Lung microvascular endothelial cell (primary cell): ENCODE data around the gene UBE2S. TPM values are rescaled to one million over a fixed set of nuclear protein-coding genes. Genes with fewer than 3 reads are reported as not detected.
"Not testable (repeated sequence)": the region's sequence is repeated elsewhere in the genome, so short reads cannot be mapped to it uniquely, and the experiment has no call there.

ENCODE experiments used
- DNase-seq, 2 donors: peaks; one replicate each; pipeline versions ENCODE4 v3.0.0 to v3.0.0-alpha.2; 2010; ENCODE audit warnings: low read depth in 2 of 2
- total RNA-seq: library from RNA; depleted of rRNA; stranded (reverse); fragments of >200 nt; gene quantifications from 2 replicates; pipeline ENCODE4 v1.2.1, GENCODE V29; 2014

UBE2S gene
- total RNA-seq, 1 donor from 2014 or later: 44.4 TPM

DNA sequence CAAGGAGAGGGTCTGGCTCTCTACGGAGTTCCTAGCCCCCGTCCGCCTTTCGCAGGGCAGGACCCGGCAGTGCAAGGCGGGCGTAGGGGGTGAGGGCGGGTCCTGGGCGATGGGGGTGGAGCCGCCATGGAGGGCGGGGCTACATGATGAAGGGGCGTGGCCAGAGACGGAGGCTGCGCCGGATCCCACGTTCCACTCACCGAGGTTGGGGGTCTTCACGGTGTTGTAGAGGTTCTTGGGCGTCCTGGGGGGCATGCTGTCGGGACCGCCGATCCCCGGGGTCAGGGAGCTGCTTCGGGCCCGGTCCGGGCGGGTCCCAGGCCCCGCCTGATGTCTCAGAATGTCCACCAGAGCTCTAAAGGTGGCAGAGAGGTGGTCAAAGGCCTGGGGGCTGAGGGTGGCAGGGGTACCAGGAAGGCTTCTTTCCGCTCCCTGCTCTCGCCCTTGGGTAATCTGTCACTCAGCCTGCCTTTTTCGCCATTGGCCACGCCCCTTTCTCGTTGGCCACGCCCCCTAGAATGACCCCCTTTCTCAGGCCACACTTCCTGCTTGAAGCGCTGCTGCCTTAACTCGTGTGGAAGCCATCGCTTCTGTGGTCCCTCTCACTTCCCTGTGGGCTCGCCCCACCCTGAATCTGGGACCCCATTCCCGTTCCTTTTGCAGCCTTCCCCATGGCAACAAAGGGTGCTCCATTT is 33.0 kb upstream of the UBE2S start:
- no peak for DNase-seq

GRCh38 chr19:55439052-55439451 is 31.5 kb upstream of the UBE2S start:
- no peak for DNase-seq

- peak; percentile 56 to 60 for DNase-seq
Measured at GRCh38 chr19:55437410-55437809, 29.8 kb upstream of the UBE2S start.

- DNase-seq: no peak
Measured at GRCh38 chr19:55436847-55437246, 29.3 kb upstream of the UBE2S start.

- no peak for DNase-seq
Measured at GRCh38 chr19:55435020-55435419, 27.4 kb upstream of the UBE2S start.

DNA sequence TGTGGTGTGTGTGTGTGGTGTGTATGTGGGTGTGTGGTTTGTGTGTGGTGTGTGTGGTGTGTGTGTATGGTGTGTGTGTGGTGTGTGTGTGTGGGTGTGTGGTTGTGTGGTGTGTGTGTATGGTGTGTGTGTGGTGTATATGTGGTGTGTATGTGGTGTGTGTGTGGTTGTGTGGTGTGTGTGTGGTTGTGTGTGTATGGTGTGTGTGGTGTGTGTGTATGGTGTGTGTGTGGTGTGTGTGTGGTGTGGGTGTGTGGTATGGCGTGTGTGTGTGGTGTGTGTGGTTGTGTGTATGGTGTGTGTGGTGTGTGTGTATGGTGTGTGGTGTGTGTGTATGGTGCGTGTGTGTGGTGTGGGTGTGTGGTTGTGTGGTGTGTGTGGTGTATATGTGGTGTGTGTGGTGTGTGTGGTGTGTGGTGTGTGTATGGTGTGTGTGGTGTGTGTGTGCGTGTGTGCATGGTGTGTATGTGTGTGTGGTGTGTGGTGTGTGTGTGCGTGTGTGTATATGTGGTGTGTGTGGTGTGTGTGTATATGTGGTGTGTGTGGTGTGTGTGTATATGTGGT is 26.9 kb upstream of the UBE2S start:
- no peak for DNase-seq

GRCh38 chr19:55433292-55433691 is 25.7 kb upstream of the UBE2S start:
- DNase-seq: no peak

DNA sequence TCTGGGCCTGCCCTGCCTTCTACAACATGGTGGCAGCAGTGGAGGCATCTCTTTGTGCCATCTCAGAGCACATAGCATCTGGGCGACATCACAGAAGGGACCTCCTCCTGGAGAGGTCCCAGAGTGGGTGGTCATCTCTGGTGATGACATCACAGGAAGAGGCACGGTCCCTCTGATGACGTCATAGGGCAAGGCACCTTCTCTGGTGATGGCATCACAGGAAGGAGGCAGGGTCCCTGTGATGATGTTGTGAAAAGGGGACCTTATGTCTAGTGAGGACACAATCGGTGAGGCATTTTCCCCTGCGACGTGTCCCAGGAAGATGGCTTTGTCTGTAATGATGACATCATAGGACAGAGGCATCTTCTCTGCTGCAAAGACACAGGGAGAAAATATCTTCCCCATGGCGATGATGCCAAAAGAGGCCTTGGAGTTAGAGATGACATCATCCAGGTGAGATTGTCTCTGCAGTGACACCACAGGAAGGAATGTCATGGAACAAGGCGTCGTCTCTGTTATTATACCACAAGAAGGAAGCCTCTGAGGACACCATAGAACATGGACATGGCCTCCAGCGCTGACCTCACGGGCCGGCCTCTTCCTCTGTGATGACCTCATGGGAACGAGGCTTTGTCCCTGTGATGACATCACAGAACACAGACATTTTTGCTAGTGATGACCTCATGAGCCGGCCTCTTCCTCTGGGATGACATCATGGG is 24.8 kb upstream of the UBE2S start:
- no peak for DNase-seq

DNA sequence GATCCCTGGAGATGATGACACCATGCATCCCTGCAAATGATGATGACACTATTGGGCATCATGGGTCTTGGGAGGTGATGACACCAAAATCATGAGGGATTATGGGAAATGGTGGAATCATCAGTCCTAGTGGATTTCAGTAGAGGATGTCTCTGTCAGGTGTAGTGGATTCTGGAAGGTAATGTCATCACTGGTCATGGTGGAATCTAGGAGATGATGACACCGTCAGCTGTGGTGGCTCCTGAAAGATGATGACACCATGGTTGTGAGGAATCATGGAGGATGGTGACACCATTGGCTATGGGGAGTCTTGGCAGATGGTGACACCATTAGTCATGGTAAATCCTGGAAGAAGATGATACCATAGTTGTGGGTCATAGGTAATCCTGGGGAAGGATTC is 23.6 kb upstream of the UBE2S start:
- DNase-seq: no peak

DNA sequence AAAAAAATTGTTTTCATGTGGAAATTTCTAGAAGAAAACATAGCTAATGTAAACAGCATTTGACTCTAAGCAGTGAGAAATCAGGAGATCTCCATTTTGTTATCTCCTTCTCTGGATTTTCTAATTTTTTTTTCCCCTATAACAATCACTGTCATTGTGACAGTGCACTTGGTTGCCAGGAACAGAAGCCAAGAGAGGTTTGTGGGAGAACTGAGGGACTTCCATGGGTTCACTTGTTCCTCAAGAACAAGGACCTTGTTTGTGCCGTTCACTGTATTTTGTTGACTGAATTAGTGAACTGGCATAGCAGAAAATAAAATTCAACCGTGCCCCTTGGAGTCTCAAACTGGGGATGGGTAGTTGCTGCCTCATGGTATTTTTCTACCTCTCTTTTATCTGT is 18.5 kb upstream of the UBE2S start:
- no peak for DNase-seq

GRCh38 chr19:55424518-55424917 is 16.9 kb upstream of the UBE2S start:
- no peak for DNase-seq

DNA sequence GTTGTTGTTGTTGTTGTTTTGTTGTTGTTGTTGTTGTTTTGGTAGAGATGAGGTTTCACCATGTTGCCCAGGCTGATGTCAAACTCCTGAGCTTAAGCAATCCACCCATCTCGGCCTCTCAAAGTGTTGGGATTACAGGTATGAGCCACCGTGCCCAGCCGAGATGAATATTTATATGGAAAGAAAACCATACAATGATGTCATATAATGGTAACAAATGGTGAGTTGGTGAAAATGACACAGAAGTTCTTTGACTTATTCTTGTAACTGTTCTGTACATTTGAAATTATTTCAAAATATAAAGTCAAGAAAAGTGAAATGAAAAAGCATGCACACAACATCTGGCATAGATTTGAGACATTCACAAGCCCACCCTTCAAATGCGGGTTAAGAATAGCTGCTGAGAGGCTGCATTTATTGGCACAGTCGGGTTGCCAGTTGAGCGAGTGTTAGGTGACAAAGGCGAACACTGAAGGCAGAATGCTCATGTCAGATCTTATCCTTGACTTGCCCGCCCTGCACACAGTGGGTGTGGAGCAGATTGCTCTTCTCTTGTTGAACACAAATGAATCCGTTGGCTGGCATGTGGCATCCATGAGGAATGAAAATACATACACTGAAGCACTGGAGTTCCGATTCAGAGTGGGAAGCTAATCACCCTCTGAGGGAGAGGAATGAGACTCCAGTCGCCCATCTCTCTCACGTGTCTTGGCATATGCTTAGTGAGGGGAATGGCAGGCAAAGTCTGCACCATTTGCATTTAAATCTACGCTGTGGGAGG is 15.8 kb upstream of the UBE2S start:
- DNase-seq: no peak

- DNase-seq: peak in 1 of 2 donors; percentile 61
Measured at GRCh38 chr19:55421281-55421680, 13.7 kb upstream of the UBE2S start.

DNA sequence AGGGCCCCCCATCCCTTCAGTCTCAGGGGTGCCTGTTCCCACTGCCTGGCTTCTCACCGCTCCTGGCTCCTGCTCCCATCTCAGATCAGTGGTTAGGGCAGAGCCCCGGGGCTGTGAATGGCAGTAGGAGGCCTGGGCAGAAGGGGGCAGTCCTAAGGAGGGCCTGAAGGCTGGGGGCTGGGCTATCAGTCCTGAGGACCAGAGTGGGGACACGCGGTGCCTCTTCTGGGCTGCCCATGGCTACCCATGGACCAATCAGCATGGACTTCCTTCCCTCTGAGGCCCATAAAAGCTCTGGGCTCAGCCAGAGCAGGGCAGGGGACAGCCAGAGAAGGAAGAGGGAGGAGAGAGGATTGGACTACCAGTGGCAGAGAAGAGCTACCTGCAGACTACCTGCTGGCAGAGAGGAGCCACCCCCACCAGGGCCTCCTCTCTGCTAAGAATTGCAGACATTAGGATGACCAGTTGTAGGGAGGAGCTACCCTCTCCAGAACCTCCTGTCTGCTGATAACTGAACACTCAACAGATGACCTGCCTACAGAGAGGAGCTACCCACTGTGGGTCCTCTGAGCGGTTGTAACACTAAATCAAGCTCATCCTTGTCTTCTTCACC is 12.1 kb upstream of the UBE2S start:
- DNase-seq: no peak

DNA sequence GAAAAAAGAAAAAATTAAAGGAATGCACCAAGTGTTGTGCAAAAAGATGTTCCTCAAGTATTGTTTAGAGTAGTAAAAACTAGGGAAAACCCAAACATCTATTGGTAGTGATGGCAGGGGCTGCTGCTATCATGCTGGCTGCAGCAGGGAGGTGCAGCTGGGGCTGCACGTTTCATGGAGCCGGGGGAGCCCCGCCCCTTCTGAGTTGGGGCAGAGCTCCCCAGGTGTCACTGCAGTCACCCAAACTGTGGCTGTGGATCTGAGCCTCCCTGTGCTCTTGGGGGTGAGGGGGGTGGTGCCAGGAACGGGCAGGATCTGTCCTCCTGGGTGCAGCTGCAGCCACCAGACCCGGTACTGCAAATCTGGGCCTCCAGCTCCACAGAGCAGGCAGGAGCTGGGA is 11.5 kb upstream of the UBE2S start:
- no peak for DNase-seq

GRCh38 chr19:55418185-55418584 is 10.6 kb upstream of the UBE2S start:
- DNase-seq: peak; percentile 79 to 82

GRCh38 chr19:55410168-55410567 is 2.6 kb upstream of the UBE2S start:
- DNase-seq: no peak

DNA sequence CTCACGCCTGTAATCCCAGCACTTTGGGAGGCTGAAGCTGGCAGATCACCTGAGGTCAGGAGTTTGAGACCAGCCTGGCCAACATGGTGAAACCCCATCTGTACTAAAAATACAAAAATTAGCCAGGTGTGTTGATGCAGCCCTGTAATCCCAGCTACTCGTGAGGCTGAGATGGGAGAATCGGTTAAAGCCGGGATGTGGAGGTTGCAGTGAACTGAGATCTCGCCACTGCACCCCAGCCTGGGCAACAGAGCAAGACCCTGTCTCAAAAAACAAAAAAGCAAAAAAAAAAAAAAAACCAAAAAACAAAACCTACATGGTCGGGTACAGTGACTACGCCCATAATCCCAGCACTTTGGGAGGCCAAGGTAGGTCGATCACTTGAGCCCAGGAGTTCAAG is 1.6 kb upstream of the UBE2S start:
- not testable (repeated sequence) for DNase-seq

- no peak for DNase-seq
Measured at GRCh38 chr19:55408533-55408872, 915 bp upstream of the UBE2S start.

GRCh38 chr19:55407800-55408532 is 378 bp upstream of the UBE2S start:
- DNase-seq: peak; percentile 100
